KMS-11 (cell line): ENCODE measurements around the gene STX18.

Source experiments
- H2AFZ ChIP-seq: fragments of 200-600 bp; sonication (generic); 2 replicates; pipeline ENCODE4 v1.6.1; 2016; ENCODE audit warnings: antibody characterized with exemption, mixed run types, low read depth
- H3K27ac ChIP-seq: fragments of 200-600 bp; sonication (generic); 2 replicates; pipeline ENCODE4 v1.6.1; 2016; ENCODE audit warnings: mild to moderate bottlenecking, mixed run types
- H3K27me3 ChIP-seq: fragments of 200-600 bp; sonication (generic); 2 replicates; pipeline ENCODE4 v1.6.1; 2017; ENCODE audit warnings: mild to moderate bottlenecking, low read depth, mixed run types, moderate library complexity; ENCODE audit not compliant: insufficient read depth
- H3K36me3 ChIP-seq: fragments of 200-600 bp; sonication (generic); 2 replicates; pipeline ENCODE4 v1.6.1; 2017; ENCODE audit warnings: mild to moderate bottlenecking, mixed run types; ENCODE audit not compliant: insufficient read depth
- H3K4me1 ChIP-seq: fragments of 200-600 bp; sonication (generic); 2 replicates; pipeline ENCODE4 v1.6.1; 2016; ENCODE audit warnings: mild to moderate bottlenecking, low read depth, mixed run types; ENCODE audit not compliant: poor library complexity, severe bottlenecking
- H3K4me2 ChIP-seq: fragments of 200-600 bp; sonication (generic); 2 replicates; pipeline ENCODE4 v1.7.0; 2016; ENCODE audit warnings: mild to moderate bottlenecking, mixed run types
- H3K4me3 ChIP-seq: fragments of 200-600 bp; sonication (generic); IDR thresholded peaks from 2 replicates; pipeline ENCODE4 v1.6.1; 2017; ENCODE audit warnings: low read depth, low read length, mixed read lengths; ENCODE audit not compliant: insufficient read depth
- H3K79me2 ChIP-seq: fragments of 200-600 bp; sonication (generic); 2 replicates; pipeline ENCODE4 v1.6.1; 2016; ENCODE audit warnings: low read depth, mixed run types; ENCODE audit not compliant: insufficient read depth
- H3K9ac ChIP-seq: fragments of 200-600 bp; sonication (generic); 2 replicates; pipeline ENCODE4 v1.6.1; 2016; ENCODE audit warnings: mild to moderate bottlenecking, mixed run types
- H4K20me1 ChIP-seq: fragments of 200-600 bp; sonication (generic); 2 replicates; pipeline ENCODE4 v1.6.1; 2016; ENCODE audit warnings: mild to moderate bottlenecking, mixed run types; ENCODE audit not compliant: insufficient read depth
- CTCF ChIP-seq: fragments of 200-600 bp; sonication (generic); conservative IDR thresholded peaks from 2 replicates; pipeline ENCODE4 v1.6.1; 2017; ENCODE audit warnings: low read depth, mild to moderate bottlenecking, antibody characterized with exemption, low read length, moderate library complexity, mixed read lengths

STX18 gene

GRCh38 chr4:4385729-4386295 lies 156.0 kb downstream of the STX18 start:
- no peak overlapping the region for H3K27ac ChIP-seq
- no peak overlapping the region for H3K4me3 ChIP-seq
- no peaks in the 10 kb centered on the region for H3K27me3 ChIP-seq
- no peaks in the 10 kb centered on the region for H4K20me1 ChIP-seq
- TF ChIP-seq CTCF, result no peak
- no peak overlapping the region for H2AFZ ChIP-seq
- H3K9ac ChIP-seq, result no peak overlapping the region
- no peaks in the 10 kb centered on the region for H3K4me1 ChIP-seq
- no peaks in the 10 kb centered on the region for H3K36me3 ChIP-seq
- H3K4me2 ChIP-seq, result no peak overlapping the region
- H3K79me2 ChIP-seq, result no peaks in the 10 kb centered on the region

- no peaks in the 10 kb centered on the region for H3K27me3 ChIP-seq
- TF ChIP-seq CTCF, result 0 out of 2 replicates have a peak, but pooled peaks have one; percentile 20
Measured at GRCh38 chr4:4384837-4385236, 157.0 kb downstream of the STX18 start.

GRCh38 chr4:4383085-4383484 lies 158.8 kb downstream of the STX18 start:
- Histone ChIP-seq H3K4me1 (no peaks in the 10 kb centered on the region), H3K27ac (no peak overlapping the region), H3K4me2 (no peak overlapping the region), H3K27me3 (no peaks in the 10 kb centered on the region), H3K4me3 (no peak overlapping the region), H3K36me3 (no peaks in the 10 kb centered on the region), H3K9ac (no peak overlapping the region), H2AFZ (no peak overlapping the region), H3K79me2 (no peaks in the 10 kb centered on the region), H4K20me1 (no peaks in the 10 kb centered on the region)
- no peak for TF ChIP-seq CTCF

More at GRCh38 chr4:4384837-4385236, 157.0 kb downstream of the STX18 start:
- Histone ChIP-seq H3K9ac (no peak overlapping the region), H2AFZ (no peak overlapping the region), H3K4me3 (no peak overlapping the region), H3K36me3 (no peaks in the 10 kb centered on the region), H3K4me2 (no peak overlapping the region), H3K79me2 (no peaks in the 10 kb centered on the region), H4K20me1 (no peaks in the 10 kb centered on the region), H3K27ac (no peak overlapping the region), H3K4me1 (no peaks in the 10 kb centered on the region)

- Histone ChIP-seq H3K4me2 (no peak overlapping the region), H3K9ac (no peak overlapping the region), H3K4me1 (no peaks in the 10 kb centered on the region), H3K4me3 (no peak overlapping the region), H4K20me1 (no peaks in the 10 kb centered on the region), H2AFZ (no peak overlapping the region), H3K36me3 (no peaks in the 10 kb centered on the region), H3K27me3 (no peaks in the 10 kb centered on the region), H3K27ac (no peak overlapping the region), H3K79me2 (no peaks in the 10 kb centered on the region)
- no peak for TF ChIP-seq CTCF
Measured at GRCh38 chr4:4379540-4380087, 162.2 kb downstream of the STX18 start.
